Measurements from ENCODE around the gene PPID. TPM values are rescaled to one million over a fixed set of nuclear protein-coding genes. Genes with fewer than 3 reads are reported as not detected.

The PPID gene
- polyA plus RNA-seq, 1 donor from 2014 or later: 65.2 TPM

DNA sequence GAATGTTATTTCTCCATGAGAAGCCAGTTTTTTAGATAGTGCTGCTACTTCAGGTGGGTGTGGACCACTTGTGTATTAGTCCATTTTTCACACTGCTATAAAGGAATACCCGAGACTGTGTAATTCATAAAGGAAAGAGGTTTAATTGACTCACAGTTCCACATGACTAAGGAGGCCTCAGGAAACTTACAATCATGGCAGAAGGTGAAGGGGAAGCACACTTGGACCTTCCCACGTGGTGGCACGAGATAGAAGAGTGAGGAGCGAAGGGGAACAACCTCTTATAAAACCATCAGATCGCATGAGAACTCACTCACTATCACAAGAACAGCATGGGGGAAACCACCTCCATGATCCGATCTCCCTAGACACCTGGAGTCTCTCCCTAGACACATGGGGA, 3.4 kb upstream of the PPID start:
- H3K27me3 ChIP-seq (ENCODE audit: insufficient read depth, low read depth, low read length): no peaks in the 10 kb centered on the region

DNA sequence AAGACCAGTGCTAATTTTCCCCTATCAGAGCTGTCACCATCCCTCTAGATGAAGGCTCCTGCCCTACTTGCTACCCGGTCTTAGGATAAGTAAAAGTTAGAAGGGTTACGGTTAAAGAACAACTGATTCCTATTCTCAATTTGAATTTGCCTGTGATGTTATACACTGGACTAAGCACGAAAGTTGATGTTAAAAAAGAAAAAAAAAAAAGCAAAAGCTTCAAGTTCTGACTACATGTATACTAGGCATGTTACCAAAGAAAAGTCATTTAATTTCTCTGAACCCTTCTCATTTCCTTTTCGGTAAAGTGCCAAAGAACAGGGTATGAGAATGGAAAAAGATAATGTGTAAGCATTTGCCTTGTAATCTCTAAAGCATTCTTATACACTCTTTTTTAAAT, 1.4 kb upstream of the PPID start:
- no peak overlapping the region for H3K4me2 ChIP-seq (ENCODE audit: low read length)
- no peak overlapping the region for H2AFZ ChIP-seq (ENCODE audit: low read depth, low read length)
- no peaks in the 10 kb centered on the region for H3K9me3 ChIP-seq (ENCODE audit: low read length)
- H3K9me2 ChIP-seq (ENCODE audit: insufficient read depth, low read length): no peaks in the 10 kb centered on the region
- H3K9ac ChIP-seq (ENCODE audit: low read length): no peak overlapping the region
- no peak overlapping the region for H3K4me3 ChIP-seq (ENCODE audit: low read length)
- no peaks in the 10 kb centered on the region for H3K36me3 ChIP-seq (ENCODE audit: insufficient read depth, low read length)
- no peaks in the 10 kb centered on the region for H3K27me3 ChIP-seq (ENCODE audit: insufficient read depth, low read depth, low read length)
- H3F3A ChIP-seq (ENCODE audit: insufficient read depth, low read length, poor library complexity, severe bottlenecking): no peaks in the 10 kb centered on the region
- H4K20me1 ChIP-seq (ENCODE audit: insufficient read depth): no peaks in the 10 kb centered on the region
- peaks cover 17% of the 10 kb centered on the region for H3K79me2 ChIP-seq (replicated peaks; ENCODE audit: insufficient read depth, low read length)
- H3K27ac ChIP-seq (ENCODE audit: low read length): no peak overlapping the region
- TF ChIP-seq MXI1 (conservative IDR thresholded peaks at IDR 0.05; ENCODE audit: poor library complexity, severe bottlenecking): no peak
- TF ChIP-seq TAF1 (IDR thresholded peaks at IDR 0.05; ENCODE audit: low read depth): no peak
- TF ChIP-seq RAD21 (conservative IDR thresholded peaks at IDR 0.05): no peak
- TF ChIP-seq EZH2 (IDR thresholded peaks at IDR 0.05; ENCODE audit: borderline replicate concordance, insufficient read depth, low read length, poor library complexity, severe bottlenecking): no peak
- no peak for TF ChIP-seq SMC3 (conservative IDR thresholded peaks at IDR 0.05; ENCODE audit: poor library complexity)
- TF ChIP-seq, protein P1, sequence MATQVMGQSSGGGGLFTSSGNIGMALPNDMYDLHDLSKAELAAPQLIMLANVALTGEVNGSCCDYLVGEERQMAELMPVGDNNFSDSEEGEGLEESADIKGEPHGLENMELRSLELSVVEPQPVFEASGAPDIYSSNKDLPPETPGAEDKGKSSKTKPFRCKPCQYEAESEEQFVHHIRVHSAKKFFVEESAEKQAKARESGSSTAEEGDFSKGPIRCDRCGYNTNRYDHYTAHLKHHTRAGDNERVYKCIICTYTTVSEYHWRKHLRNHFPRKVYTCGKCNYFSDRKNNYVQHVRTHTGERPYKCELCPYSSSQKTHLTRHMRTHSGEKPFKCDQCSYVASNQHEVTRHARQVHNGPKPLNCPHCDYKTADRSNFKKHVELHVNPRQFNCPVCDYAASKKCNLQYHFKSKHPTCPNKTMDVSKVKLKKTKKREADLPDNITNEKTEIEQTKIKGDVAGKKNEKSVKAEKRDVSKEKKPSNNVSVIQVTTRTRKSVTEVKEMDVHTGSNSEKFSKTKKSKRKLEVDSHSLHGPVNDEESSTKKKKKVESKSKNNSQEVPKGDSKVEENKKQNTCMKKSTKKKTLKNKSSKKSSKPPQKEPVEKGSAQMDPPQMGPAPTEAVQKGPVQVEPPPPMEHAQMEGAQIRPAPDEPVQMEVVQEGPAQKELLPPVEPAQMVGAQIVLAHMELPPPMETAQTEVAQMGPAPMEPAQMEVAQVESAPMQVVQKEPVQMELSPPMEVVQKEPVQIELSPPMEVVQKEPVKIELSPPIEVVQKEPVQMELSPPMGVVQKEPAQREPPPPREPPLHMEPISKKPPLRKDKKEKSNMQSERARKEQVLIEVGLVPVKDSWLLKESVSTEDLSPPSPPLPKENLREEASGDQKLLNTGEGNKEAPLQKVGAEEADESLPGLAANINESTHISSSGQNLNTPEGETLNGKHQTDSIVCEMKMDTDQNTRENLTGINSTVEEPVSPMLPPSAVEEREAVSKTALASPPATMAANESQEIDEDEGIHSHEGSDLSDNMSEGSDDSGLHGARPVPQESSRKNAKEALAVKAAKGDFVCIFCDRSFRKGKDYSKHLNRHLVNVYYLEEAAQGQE (IDR thresholded peaks at IDR 0.05; ENCODE audit: borderline replicate concordance): no peak

More for the DNA sequence above, 3.4 kb upstream of the PPID start:
- Histone ChIP-seq H3K9me2 (ENCODE audit: insufficient read depth, low read length) (no peaks in the 10 kb centered on the region), H3K9me3 (ENCODE audit: low read length) (no peaks in the 10 kb centered on the region), H3K27ac (ENCODE audit: low read length) (no peak overlapping the region), H2AFZ (ENCODE audit: low read depth, low read length) (no peak overlapping the region), H3K4me2 (ENCODE audit: low read length) (no peak overlapping the region), H3F3A (ENCODE audit: insufficient read depth, low read length, poor library complexity, severe bottlenecking) (no peaks in the 10 kb centered on the region), H3K9ac (ENCODE audit: low read length) (no peak overlapping the region), H3K4me3 (ENCODE audit: low read length) (no peak overlapping the region), H4K20me1 (ENCODE audit: insufficient read depth) (no peaks in the 10 kb centered on the region), H3K36me3 (ENCODE audit: insufficient read depth, low read length) (no peaks in the 10 kb centered on the region), H3K79me2 (replicated peaks; ENCODE audit: insufficient read depth, low read length) (peaks cover 9% of the 10 kb centered on the region)
- TF ChIP-seq SMC3 (conservative IDR thresholded peaks at IDR 0.05; ENCODE audit: poor library complexity) (no peak), POLR2AphosphoS5 (IDR thresholded peaks at IDR 0.05) (no peak), EZH2 (IDR thresholded peaks at IDR 0.05; ENCODE audit: borderline replicate concordance, insufficient read depth, low read length, poor library complexity, severe bottlenecking) (no peak), MXI1 (conservative IDR thresholded peaks at IDR 0.05; ENCODE audit: poor library complexity, severe bottlenecking) (no peak), RAD21 (conservative IDR thresholded peaks at IDR 0.05) (no peak)

DNA sequence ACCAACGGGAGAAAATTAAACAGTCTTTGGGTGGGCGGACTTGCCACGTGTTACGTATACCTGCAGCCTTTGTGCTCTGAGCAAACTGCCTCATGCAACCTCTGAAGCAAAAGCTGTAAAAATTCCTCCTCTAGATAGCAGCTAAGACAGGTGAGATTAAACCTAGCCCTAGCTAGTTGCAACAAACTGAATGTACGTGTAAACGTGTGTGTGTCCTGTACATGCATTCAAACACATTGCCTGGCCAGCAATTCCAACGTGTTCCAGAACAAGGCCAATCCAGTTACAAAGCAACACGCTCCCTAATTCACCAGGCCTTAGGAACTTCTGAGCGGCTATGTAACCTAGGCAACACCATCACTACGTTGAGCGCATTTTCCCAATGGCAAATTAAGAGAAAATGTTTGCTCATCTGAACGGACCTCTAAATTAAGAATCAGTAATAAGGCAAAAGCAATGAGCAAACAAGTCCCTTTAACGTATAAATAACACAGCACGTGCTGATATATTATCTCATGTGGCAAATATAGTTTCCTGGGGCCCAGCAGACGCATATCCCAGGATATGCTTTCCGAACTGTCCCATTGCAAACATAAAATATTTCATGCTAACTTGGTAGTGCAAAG, 792 bp downstream of the PPID start:
- H3K27ac ChIP-seq (ENCODE audit: low read length): peak overlapping the region; percentile 76
- H3K9me2 ChIP-seq (ENCODE audit: insufficient read depth, low read length): no peaks in the 10 kb centered on the region
- peak overlapping the region; percentile 80 for H3K9ac ChIP-seq (ENCODE audit: low read length)
- peak overlapping the region; percentile 86 for H3K4me3 ChIP-seq (ENCODE audit: low read length)
- TF ChIP-seq MXI1 (conservative IDR thresholded peaks at IDR 0.05; ENCODE audit: poor library complexity, severe bottlenecking) (peak; percentile 89), RAD21 (conservative IDR thresholded peaks at IDR 0.05) (peak; percentile 38)
- TF ChIP-seq, protein P1 (IDR thresholded peaks at IDR 0.05; ENCODE audit: borderline replicate concordance): no peak
- no peaks in the 10 kb centered on the region for H3K36me3 ChIP-seq (ENCODE audit: insufficient read depth, low read length)
- H4K20me1 ChIP-seq (ENCODE audit: insufficient read depth): no peaks in the 10 kb centered on the region
- H3K79me2 ChIP-seq (replicated peaks; ENCODE audit: insufficient read depth, low read length): peaks cover 17% of the 10 kb centered on the region
- H3F3A ChIP-seq (ENCODE audit: insufficient read depth, low read length, poor library complexity, severe bottlenecking): no peaks in the 10 kb centered on the region
- H3K4me2 ChIP-seq (ENCODE audit: low read length): peak overlapping the region; percentile 92
- no peaks in the 10 kb centered on the region for H3K9me3 ChIP-seq (ENCODE audit: low read length)
- H2AFZ ChIP-seq (ENCODE audit: low read depth, low read length): peak overlapping the region; percentile 94
- H3K27me3 ChIP-seq (ENCODE audit: insufficient read depth, low read depth, low read length): no peaks in the 10 kb centered on the region

Data from neural cell (in vitro differentiated cells).